NK-92 (cell line): ENCODE measurements around the gene NOXO1.

Experiments
- DNase-seq: peaks from one replicate; lab custom pipeline; 2025; ENCODE audit not compliant: unreplicated experiment; lab: John Stamatoyannopoulos, UW

Gene NOXO1

DNA sequence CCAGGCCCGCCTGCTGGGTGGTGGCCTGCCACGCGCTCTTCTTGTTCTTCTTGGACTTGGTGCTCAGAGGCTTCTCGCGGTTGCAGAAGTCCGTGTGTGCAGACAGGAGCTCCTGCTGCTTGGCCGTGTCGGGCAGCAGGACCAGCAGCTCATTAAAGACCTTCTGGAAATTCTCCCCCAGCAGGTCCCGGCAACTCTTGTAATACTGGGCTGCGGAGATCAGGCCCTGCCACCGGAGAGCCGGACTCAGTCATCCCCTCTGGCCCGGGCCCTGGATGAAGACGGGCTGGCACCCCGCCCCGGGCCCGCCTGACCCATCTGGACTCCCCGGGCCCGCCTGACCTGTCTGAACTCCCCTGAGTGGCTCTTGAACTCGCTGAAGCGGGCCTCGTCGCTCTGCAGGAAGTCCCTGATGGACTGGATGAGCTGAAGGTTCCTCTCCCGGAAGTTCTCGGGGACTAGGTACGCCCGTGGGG, 17.1 kb upstream of the NOXO1 start:
- no peak for DNase-seq

DNA sequence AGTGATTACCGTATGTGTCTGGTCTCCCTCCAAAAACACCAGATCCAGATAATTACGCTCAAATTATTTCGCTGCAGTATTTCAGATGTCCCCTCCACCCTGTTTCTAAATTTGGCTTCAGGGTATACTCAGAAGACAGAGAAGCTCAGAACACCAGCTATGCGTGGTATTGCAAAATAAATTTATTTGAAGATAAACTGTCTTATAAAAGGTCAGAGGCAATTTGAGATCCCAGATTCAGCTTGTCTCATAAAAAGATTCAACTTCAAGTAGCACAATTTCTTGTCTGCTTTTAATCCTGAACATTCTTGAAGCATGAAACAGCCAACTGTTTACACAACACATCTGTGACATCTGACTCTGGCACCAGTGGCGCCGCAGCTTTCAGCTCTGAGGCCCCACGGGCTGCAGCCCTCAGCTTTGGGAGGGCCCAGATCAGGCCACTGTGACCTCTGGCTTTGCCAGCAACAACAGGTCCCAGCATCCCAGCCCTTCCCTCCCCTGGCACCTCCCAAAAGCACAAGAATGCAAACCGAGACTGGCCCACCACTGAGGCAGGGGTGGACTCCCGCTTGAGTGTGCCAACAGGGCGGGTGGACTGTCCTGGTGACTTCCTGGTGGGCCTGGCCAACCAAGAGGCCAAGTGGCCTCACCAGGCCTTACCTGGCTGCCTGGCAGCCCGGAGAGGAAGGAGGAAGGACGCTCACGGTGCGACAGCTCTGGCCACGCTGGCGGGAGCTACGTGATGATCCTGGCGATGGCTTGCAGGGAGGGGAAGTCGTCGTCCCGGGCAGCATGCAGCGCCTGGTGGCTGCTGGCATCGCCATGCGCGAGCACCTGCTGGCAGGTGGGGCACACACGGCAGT, 16.5 kb upstream of the NOXO1 start:
- DNase-seq = no peak

GRCh38 chr16:1993731-1994131, 12.5 kb upstream of the NOXO1 start:
- DNase-seq = no peak

DNA sequence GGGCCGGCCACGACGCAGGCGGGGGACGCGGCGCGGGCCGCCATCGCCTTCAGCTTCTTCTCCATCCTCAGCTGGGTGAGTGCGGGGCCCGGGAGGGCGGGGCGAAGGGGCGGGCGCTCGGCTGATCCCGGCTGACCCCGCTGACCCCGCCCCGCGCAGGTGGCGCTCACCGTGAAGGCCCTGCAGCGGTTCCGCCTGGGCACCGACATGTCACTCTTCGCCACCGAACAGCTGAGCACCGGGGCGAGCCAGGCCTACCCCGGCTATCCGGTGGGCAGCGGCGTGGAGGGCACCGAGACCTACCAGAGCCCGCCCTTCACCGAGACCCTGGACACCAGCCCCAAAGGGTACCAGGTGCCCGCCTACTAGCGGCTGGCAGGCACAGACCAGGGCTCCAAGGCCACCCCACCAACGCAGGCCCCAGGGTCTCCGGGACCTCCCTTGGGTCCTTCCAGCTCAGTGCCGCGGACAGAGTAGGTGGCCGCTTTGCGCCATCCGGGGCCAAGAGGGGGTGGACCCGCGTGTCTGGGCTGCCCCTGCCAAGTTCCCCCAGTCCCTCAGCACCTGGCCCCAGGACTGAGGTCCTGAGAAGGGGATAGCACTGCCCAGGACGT, 11.5 kb upstream of the NOXO1 start:
- DNase-seq = no peak

- peak; percentile 87 for DNase-seq
Observed at GRCh38 chr16:1991948-1992703, 10.9 kb upstream of the NOXO1 start.

DNA sequence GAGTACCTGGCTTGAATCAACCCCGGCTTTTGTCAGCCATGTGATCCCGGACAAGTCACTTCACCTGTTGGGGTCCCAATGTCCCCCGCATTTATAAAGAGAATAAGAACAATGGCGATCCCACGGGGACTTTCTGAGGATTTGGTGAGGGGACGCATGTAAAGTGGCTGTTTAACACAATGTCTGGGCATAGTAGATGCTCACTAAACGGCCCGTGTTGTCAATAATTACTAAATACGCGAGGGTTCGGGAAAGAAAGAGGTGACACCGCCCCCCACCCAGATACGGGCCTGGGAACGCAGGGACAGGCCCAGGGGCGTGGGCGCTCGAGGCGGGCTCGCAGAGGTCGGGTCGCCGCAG, 10.3 kb upstream of the NOXO1 start:
- DNase-seq = no peak

GRCh38 chr16:1991135-1991551, 9.9 kb upstream of the NOXO1 start:
- DNase-seq = no peak

DNA sequence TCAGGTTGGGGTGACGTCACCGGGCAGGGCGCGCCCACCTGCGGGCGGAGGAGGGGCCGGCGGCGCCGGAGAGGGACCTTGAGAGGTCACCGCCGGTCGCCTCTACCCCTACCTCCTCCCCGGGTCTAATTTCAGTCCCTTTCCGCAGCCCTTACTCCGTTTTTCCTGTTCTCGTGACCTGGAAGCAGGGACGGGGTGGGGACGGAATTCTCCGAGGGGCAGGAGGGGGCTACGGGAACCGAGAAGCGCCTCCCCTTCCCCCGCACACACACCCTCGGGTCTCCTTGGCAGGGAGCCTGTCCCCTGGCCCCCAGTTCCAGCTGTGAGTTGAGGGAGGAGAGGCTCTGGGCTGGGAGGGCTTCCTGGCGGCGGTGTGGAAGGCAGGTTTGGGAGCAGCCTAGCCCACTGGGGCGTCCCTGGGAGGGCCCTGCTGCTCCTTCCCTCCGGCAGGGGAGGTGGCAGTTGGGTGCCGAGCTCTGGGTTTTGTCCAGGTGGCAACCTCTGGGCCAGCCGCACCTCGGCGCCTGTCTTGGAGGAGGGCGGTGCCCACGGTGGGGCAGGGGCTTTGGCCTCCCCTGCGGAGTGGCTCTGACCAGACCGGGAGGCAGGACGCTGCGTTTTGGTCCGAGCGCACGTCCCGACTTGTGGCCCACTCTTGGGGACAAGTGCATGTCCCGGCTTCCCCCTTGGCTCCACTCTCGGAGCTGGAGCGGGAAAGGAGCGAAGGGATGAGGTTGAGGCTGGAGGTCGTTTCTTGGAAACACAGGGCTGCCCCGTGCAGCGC, 9.3 kb upstream of the NOXO1 start:
- no peak for DNase-seq

- DNase-seq = no peak
Observed at GRCh38 chr16:1990101-1990350, 8.8 kb upstream of the NOXO1 start.

DNA sequence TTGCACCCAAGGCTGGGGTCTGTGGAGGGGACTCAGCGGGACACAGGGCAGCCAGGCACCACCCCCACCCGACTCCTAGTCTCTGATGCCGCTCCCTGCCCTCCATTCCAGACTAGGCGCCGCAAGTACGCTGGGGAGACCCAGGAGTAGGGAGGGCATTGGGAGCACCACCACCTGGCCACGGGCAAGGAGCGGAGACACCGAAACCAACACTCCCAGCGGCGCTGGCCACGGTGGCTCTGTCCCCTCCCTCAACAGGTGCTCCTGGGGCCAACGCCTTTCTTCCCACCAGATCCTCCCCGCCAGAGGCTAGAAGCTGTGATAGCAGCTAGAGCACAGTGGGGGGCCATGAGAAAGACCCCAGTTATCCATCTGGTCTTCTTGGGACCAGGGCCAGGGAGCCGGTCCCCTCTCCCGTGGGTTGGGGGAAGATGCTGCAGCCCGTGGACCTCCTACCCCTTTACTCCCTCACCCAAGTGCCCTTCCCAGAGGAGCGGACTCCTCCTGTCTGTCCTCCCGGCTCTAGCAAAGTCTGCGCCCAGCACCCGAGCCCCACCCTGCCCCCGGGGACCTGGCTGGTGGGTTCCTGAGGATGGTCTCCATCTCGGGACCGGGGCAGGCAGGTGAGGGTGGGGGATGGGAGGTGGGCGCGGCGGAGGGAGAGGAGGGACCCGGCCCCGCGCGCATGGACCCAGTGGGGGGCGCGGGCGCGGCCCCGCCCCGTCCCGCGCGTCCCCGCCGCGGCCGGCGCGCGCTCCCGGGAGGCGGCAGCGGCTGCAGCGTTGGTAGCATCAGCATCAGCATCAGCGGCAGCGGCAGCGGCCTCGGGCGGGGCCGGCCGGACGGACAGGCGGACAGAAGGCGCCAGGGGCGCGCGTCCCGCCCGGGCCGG, 8.2 kb upstream of the NOXO1 start, which contains the start of gene SYNGR3:
Gene SYNGR3 (plus strand): TSS at position 762 of the 892 bp plus-strand sequence. CDS start 133 bp downstream, outside the sequence.
- DNase-seq = no peak

DNA sequence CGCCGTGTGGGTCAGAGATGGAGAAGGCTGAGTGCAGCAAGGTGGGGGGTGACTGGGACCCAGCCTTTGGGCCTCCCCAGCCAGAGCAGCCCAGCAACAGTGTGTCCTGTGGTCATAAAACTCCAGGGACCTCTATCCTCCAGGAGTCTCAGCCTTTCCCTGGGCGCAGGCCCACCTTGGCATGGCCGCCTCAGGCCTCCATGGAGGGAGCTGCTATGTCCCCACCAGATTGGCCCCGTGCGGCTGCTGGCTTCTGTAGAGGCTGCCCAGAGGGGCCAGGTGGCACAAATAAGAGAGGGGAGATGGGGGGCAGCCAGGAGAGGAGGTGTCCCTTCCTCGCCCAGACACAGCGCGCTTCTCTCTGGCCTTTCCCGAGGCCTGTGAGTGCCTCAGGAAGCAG, 5.9 kb upstream of the NOXO1 start:
- DNase-seq = no peak

- no peak for DNase-seq
Observed at GRCh38 chr16:1985466-1986150, 4.3 kb upstream of the NOXO1 start.

DNA sequence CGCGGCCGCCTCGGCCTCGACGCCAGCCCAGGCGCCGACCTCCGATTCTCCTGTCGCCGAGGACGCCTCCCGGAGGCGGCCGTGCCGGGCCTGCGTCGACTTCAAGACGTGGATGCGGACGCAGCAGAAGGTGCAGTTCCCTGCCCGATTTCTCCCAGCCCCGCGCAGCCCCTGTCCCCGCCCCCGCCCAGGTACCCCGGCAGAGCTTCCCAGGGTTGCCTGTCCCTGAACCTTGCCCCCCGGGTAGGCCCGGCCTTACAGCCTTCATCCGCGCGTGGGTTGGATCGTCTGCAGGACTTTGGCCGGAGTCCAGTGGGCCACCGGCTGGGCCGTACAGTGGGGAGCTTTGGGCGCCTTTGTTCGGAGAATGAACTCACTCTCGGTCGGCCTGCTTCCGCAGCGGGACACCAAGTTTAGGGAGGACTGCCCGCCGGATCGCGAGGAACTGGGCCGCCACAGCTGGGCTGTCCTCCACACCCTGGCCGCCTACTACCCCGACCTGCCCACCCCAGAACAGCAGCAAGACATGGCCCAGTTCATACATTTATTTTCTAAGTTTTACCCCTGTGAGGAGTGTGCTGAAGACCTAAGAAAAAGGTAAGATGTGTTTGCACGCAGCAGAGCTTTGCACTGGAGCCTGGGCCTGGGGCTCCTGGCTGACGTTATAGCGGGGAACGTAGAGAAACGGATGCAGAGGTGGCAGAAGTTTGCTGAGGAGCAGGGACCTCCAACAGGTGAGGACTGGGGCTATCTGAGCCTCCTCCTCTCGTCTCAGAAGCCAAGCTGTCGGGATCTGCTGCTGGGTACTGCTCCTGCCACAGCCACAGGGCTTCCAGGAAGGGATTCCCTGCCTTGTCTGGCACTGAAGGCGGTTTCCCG, 3.3 kb upstream of the NOXO1 start:
- no peak for DNase-seq

DNA sequence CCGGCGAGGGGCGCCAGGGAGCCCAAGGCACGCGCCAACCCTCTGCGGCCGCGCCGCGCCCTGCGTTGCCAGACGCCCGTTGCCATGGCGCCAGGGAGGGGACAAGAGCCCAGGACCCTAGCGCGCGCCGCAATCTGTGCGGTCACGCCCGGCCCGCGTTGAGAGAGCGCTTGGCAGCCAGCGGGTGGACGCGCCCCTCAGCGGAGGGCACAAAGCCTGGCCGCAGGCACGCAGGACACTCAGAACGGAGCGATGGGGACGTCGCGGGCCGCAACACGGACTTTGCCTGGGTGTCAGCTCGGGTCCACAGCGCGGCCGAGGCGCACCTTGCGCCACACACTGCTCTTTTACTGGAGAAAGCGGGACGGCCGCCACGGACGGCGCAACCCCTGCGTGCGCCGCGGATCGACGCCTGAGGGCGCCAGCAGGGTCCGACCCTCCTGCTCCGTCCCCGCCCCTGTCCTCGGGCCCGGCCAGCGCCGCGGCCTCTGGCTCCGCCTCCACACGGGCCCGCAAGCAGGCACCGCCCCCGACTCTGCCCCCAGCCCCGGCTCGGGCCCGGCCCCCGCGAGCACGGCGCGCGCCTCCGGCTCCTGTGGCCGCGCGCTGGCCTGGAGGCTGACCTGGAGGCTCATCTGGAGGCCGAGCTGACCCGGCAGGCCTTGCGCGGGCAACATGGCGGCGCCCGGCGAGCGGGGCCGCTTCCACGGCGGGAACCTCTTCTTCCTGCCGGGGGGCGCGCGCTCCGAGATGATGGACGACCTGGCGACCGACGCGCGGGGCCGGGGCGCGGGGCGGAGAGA, 2.5 kb upstream of the NOXO1 start, which contains the start of gene GFER:
Gene GFER (plus strand): TSS at position 650 of the 803 bp plus-strand sequence. CDS start 26 bp downstream, at position 676.
- DNase-seq = no peak

DNA sequence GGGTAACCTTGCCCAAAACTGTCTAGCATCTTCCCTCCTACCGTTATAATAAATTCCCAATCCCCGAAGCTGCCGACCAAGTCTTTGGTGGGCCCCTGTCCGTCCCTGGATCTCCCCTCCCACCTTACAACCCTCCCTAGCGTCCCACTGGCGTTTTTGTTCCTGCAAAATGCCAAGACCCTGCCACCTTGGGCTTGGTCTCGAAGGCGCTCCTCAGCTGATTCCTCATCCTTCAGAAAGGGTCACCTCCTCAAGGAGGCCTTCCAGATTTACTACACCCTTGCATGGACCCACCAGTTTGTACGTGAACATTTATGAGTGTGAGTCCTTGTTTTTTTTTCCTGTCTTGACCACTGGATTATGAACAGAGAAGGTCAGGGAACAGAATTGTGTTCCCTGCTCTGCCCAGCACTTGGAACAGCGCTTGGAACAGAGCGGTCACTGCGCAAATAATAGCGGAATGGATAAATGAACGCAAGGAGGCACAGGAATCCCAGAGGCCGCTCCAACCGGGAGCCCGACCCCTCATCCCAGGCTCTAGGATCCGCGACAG, 1.8 kb upstream of the NOXO1 start:
- no peak for DNase-seq

GRCh38 chr16:1982013-1982433, 754 bp upstream of the NOXO1 start:
- no peak for DNase-seq

GRCh38 chr16:1980770-1981087, 540 bp downstream of the NOXO1 start:
- no peak for DNase-seq
